Chondrocyte (in vitro differentiated cells): ENCODE data around the gene TDP1. TPM values are rescaled to one million over a fixed set of nuclear protein-coding genes. Genes with fewer than 3 reads are reported as not detected.

Experiments used
- DNase-seq: peaks from one replicate; pipeline ENCODE4 v3.0.0; 2021; ENCODE audit warnings: mixed read lengths, low spot score
- H3K27ac Mint-ChIP-seq: one replicate; pipeline ENCODE4 v1.8.0; 2021; ENCODE audit warnings: mild to moderate bottlenecking, moderate library complexity, mixed read lengths; ENCODE audit not compliant: unreplicated experiment
- H3K27me3 Mint-ChIP-seq: 2 replicates; pipeline ENCODE4 v1.8.0; 2021; ENCODE audit warnings: low read depth, mixed read lengths
- H3K36me3 Mint-ChIP-seq: 2 replicates; pipeline ENCODE4 v1.8.0; 2021; ENCODE audit warnings: low read depth, mixed read lengths
- H3K4me1 Mint-ChIP-seq: 2 replicates; pipeline ENCODE4 v1.8.0; 2021; ENCODE audit warnings: low read depth, mild to moderate bottlenecking, mixed read lengths
- H3K4me3 Mint-ChIP-seq: one replicate; pipeline ENCODE4 v1.8.0; 2021; ENCODE audit warnings: mild to moderate bottlenecking, moderate library complexity, mixed read lengths; ENCODE audit not compliant: unreplicated experiment
- H3K9me3 Mint-ChIP-seq: 2 replicates; pipeline ENCODE4 v1.8.0; 2021; ENCODE audit warnings: low read depth, mixed read lengths
- total RNA-seq: library from RNA; stranded (reverse); gene quantifications from 3 replicates; pipeline ENCODE4 v1.2.1, GENCODE V29; 2021
- TF ChIP-seq, protein P1 (sequence below): fragments of 200-600 bp; sonication (generic); IDR thresholded peaks from 2 replicates; pipeline ENCODE4 v1.5.0; 2021; ENCODE audit warnings: antibody characterized with exemption, mild to moderate bottlenecking, moderate library complexity

Gene TDP1
- total RNA-seq, 1 donor from 2014 or later = 15.0 TPM

DNA sequence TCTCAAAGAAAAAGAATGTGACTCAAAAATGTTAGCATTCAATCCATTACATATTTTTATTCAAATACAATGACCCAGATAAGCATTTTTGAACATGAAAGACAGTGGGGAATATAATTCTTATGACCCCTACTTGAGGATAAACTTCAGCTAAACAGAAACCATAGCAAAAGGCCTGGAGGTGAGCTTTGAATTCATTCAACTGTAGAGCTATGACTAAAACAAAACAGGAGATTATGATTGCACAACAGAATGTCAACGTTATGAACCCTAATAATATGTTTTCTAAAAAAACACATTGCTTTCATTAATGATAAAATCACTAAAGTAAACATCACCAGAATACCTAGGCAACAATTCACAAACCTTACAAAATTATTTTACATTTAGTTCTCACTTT, 29.0 kb upstream of the TDP1 start:
- Mint-ChIP-seq H3K9me3 (no peaks in the 10 kb centered on the region), H3K36me3 (peaks cover 7% of the 10 kb centered on the region), H3K27me3 (no peaks in the 10 kb centered on the region), H3K4me1 (peaks cover 50% of the 10 kb centered on the region), H3K27ac (no peak overlapping the region), H3K4me3 (no peak overlapping the region)
- DNase-seq = no peak
- TF ChIP-seq, protein P1, sequence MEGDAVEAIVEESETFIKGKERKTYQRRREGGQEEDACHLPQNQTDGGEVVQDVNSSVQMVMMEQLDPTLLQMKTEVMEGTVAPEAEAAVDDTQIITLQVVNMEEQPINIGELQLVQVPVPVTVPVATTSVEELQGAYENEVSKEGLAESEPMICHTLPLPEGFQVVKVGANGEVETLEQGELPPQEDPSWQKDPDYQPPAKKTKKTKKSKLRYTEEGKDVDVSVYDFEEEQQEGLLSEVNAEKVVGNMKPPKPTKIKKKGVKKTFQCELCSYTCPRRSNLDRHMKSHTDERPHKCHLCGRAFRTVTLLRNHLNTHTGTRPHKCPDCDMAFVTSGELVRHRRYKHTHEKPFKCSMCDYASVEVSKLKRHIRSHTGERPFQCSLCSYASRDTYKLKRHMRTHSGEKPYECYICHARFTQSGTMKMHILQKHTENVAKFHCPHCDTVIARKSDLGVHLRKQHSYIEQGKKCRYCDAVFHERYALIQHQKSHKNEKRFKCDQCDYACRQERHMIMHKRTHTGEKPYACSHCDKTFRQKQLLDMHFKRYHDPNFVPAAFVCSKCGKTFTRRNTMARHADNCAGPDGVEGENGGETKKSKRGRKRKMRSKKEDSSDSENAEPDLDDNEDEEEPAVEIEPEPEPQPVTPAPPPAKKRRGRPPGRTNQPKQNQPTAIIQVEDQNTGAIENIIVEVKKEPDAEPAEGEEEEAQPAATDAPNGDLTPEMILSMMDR = no peak

DNA sequence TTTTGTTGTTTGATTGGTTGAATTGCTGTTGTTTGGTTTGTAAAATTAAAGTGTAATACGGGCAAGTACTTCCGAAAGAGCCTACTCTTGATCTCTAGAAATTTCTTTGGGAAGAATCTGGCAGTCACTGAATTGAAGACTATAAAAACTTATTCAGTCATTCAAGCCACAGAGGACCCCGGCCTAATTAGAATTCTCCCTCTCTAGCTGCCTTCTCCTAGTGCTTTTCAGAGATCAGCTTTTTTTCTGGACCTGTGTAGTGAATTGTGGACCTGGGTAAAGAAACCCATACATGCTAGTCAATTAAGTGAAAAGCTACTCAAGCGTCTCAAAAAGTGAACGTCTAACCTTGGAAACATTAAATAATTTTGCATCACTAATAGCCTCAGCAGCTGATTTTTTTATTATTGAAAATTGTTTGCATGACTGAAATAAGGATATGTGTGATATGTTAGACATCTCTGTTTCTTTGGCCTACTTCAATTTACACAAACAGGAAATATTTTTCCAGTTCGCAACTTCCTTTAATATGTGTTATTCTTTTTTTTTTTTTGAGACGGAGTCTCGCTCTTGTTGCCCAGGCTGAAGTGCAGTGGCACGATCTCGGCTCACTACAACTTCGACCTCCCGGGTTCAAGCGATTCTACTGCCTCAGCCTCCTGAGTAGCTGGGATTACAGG, 28.4 kb upstream of the TDP1 start:
- Mint-ChIP-seq H3K4me3 (no peak overlapping the region), H3K27me3 (no peaks in the 10 kb centered on the region), H3K27ac (peak overlapping the region; percentile 54), H3K36me3 (peaks cover 7% of the 10 kb centered on the region), H3K9me3 (no peaks in the 10 kb centered on the region), H3K4me1 (peaks cover 44% of the 10 kb centered on the region)
- TF ChIP-seq, protein P1 = no peak
- DNase-seq = no peak

DNA sequence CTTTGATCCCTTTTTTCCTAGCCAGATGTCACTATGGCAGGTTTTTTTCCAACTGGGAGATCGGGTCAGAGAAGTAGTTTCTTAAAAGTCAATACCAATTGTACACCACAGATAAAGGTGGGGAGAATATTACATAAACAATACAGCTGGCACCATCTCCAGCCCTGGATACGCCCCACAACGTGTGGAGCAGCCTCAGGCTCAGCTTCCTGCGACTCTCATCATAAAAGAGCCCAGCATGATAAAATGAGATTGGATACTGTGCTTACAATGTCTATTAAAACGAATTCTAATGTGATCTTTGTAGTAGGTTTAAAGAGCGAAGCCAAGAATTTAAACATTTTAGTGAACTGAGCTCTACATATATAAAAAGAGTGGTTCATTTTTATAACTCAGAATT, 22.7 kb upstream of the TDP1 start:
- TF ChIP-seq, protein P1 = no peak
- H3K36me3 Mint-ChIP-seq = peaks cover 6% of the 10 kb centered on the region
- H3K4me1 Mint-ChIP-seq = peaks cover 7% of the 10 kb centered on the region
- no peaks in the 10 kb centered on the region for H3K27me3 Mint-ChIP-seq
- H3K4me3 Mint-ChIP-seq = no peak overlapping the region
- no peaks in the 10 kb centered on the region for H3K9me3 Mint-ChIP-seq
- no peak overlapping the region for H3K27ac Mint-ChIP-seq
- no peak for DNase-seq

DNA sequence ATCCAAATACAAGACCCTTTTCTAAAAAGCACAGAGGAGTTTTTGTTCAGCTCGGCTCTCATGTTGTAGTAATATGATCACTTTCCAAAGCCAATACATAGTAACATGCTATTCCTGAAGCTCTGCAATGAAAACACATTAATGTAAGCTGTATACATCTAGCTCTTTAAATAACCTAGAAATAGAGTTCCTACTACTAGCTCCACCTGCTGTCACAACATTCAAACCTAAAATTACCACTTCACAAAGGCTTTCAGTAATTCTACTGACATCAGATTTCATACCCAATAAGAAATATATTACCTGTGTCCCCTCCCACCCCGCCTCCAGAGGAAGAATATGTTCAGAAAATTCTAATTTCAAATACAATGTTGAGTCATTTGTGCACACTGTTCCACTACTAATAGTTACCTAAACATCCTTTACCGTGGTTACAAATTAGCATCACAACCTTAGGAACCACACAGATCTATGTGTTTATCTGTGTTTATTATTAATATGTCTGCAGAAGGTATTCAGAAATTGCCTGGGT, 19.0 kb upstream of the TDP1 start:
- Mint-ChIP-seq H3K9me3 (no peaks in the 10 kb centered on the region), H3K4me1 (peaks cover 7% of the 10 kb centered on the region), H3K36me3 (peaks cover 1% of the 10 kb centered on the region), H3K27me3 (no peaks in the 10 kb centered on the region), H3K27ac (no peak overlapping the region), H3K4me3 (no peak overlapping the region)
- TF ChIP-seq, protein P1 = peak; percentile 73
- no peak for DNase-seq

DNA sequence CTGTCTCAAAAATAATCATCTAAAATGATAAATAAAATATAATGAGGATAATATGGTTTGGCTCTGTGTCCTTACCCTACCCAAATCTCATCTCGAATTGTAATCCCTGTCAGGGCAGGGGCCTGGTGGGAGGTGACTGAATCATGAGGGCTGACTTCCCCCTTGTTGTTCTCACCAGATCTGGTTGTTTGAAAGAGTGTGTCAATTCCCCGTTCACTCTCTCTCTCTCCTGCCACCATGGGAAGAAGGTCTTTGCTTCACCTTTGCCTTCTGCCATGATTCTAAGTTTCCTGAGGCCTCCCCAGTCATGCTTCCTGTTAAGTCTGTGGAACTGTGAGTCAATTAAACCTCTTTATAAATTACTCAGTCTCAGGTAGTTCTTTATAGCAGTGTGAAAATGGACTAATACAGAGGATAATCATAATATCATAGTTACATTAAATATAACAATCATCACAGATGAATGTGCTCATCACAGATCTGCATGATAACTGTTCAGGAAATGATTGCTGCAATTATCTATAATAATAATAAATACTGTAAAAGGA, 13.8 kb upstream of the TDP1 start:
- Mint-ChIP-seq H3K36me3 (no peaks in the 10 kb centered on the region), H3K4me3 (no peak overlapping the region), H3K27me3 (no peaks in the 10 kb centered on the region), H3K27ac (no peak overlapping the region), H3K9me3 (no peaks in the 10 kb centered on the region), H3K4me1 (no peaks in the 10 kb centered on the region)
- TF ChIP-seq, protein P1 = no peak
- DNase-seq = no peak
